ENCODE results near the gene ZNF467.

DNA sequence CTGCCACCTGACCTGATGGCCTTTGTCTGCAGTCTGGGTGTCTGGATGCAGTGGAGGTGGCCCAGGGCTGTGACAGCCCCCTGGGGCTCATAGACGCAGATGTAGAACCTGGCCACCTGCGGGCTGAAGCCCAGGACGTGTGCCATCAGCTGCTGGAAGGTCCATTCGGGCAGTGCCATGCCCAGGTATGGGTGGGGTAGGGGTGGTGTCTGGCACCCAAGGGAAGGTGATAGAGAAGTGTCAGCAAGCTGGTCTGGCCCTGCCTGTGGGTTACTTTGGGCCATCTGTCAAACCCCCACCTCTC is 6.1 kb upstream of the ZNF467 start:
- TF ChIP-seq EZH2 (IDR thresholded peaks at IDR 0.05; ENCODE audit: borderline replicate concordance, insufficient read depth, low read depth, low read length, poor library complexity, severe bottlenecking): no peak
- TF ChIP-seq, protein P1, sequence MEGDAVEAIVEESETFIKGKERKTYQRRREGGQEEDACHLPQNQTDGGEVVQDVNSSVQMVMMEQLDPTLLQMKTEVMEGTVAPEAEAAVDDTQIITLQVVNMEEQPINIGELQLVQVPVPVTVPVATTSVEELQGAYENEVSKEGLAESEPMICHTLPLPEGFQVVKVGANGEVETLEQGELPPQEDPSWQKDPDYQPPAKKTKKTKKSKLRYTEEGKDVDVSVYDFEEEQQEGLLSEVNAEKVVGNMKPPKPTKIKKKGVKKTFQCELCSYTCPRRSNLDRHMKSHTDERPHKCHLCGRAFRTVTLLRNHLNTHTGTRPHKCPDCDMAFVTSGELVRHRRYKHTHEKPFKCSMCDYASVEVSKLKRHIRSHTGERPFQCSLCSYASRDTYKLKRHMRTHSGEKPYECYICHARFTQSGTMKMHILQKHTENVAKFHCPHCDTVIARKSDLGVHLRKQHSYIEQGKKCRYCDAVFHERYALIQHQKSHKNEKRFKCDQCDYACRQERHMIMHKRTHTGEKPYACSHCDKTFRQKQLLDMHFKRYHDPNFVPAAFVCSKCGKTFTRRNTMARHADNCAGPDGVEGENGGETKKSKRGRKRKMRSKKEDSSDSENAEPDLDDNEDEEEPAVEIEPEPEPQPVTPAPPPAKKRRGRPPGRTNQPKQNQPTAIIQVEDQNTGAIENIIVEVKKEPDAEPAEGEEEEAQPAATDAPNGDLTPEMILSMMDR (IDR thresholded peaks at IDR 0.05): no peak

All from B cell (primary cell).